Neural progenitor cell (in vitro differentiated cells): ENCODE results near the gene CENPN.

Experiments
- EZH2 ChIP-seq: fragments of 200-600 bp; sonication (generic); IDR thresholded peaks from 2 replicates; pipeline ENCODE4 v1.6.1; 2017; ENCODE audit warnings: antibody characterized with exemption, mild to moderate bottlenecking, moderate library complexity
- EZH2phosphoT487 ChIP-seq: fragments of 200-600 bp; sonication (generic); IDR thresholded peaks from 2 replicates; pipeline ENCODE4 v1.6.1; 2017; ENCODE audit warnings: antibody characterized with exemption
- TF ChIP-seq, protein P1 (sequence below): fragments of 200-600 bp; sonication (generic); IDR thresholded peaks from 2 replicates; pipeline ENCODE4 v1.5.1; 2017; ENCODE audit warnings: antibody characterized with exemption, mild to moderate bottlenecking

DNA sequence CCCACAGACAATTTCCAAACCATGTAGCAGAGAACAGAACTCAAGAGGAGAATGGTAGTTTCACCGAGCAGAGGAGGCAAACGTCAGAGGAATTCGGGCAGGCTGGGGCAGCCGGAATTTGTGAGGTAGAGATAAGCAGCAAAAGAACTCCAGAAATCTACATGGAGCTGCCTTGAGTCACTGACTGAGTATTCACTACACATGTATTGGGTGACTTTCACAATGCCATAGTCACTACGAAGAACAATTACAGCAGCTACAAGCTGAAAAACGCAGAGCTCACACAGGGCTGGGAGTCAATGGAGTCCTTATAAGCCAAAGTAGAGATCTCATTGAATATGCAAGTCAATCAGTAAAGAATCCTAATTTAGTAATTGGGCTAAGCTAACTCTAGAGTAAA lies 13.7 kb upstream of the CENPN start:
- TF ChIP-seq, protein P1, sequence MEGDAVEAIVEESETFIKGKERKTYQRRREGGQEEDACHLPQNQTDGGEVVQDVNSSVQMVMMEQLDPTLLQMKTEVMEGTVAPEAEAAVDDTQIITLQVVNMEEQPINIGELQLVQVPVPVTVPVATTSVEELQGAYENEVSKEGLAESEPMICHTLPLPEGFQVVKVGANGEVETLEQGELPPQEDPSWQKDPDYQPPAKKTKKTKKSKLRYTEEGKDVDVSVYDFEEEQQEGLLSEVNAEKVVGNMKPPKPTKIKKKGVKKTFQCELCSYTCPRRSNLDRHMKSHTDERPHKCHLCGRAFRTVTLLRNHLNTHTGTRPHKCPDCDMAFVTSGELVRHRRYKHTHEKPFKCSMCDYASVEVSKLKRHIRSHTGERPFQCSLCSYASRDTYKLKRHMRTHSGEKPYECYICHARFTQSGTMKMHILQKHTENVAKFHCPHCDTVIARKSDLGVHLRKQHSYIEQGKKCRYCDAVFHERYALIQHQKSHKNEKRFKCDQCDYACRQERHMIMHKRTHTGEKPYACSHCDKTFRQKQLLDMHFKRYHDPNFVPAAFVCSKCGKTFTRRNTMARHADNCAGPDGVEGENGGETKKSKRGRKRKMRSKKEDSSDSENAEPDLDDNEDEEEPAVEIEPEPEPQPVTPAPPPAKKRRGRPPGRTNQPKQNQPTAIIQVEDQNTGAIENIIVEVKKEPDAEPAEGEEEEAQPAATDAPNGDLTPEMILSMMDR, result no peak
- TF ChIP-seq EZH2 (no peak), EZH2phosphoT487 (no peak)
